ENCODE results near the gene DOP1A. TPM values are rescaled to one million over a fixed set of nuclear protein-coding genes. Genes with fewer than 3 reads are reported as not detected.

Gene DOP1A
- total RNA-seq, 1 experiment from 2014 or later, result 5.5 TPM

- H3K9me2 ChIP-seq (replicated peaks; ENCODE audit: low read length), result no peaks in the 10 kb centered on the region
- peak overlapping the region; percentile 86 for H3K4me3 ChIP-seq (ENCODE audit: low read length)
- no peaks in the 10 kb centered on the region for H3K27me3 ChIP-seq (ENCODE audit: low read length)
- BruUV-seq (replicated peaks), result TSS peak; percentile 41
- ChIA-PET CTCF (interaction anchor here (1.9 kb wide), 1 partner anchor 126 kb away, joined by 6 read pairs; the partner anchor contains the start of gene DOP1A), POLR2A (ENCODE audit: unreplicated experiment) (no interaction called here)
- TF ChIP-seq EZH2phosphoT487 (IDR thresholded peaks at IDR 0.05; ENCODE audit: borderline replicate concordance, low read length), result no peak
- no peak for TF ChIP-seq CTCF (conservative IDR thresholded peaks at IDR 0.05; ENCODE audit: low read depth, low read length)
- TF ChIP-seq EZH2 (IDR thresholded peaks at IDR 0.05; ENCODE audit: low read length, unreplicated experiment), result no peak
- peak overlapping the region; percentile 77 for H2AFZ ChIP-seq (ENCODE audit: low read length)
- H3K9me3 ChIP-seq (ENCODE audit: low read length), result no peaks in the 10 kb centered on the region
- ATAC-seq (peak; percentile 64), DNase-seq (peak; percentile 45)
- peaks cover 39% of the 10 kb centered on the region for H3K79me2 ChIP-seq (ENCODE audit: low read length)
- peak overlapping the region; percentile 99 for H3K4me2 ChIP-seq (ENCODE audit: low read length)
- peak overlapping the region; percentile 81 for H3K9ac ChIP-seq (ENCODE audit: low read length)
- no peaks in the 10 kb centered on the region for H4K20me1 ChIP-seq (ENCODE audit: low read length)
- peaks cover 25% of the 10 kb centered on the region for H3K4me1 ChIP-seq (ENCODE audit: insufficient read depth, low read length)
- intact Hi-C loops (cut with micrococcal nuclease), result loop anchor here (5.0 to 10.0 kb wide), 2 partner anchors 127 to 949 kb away; partner anchors contain the start of genes DOP1A, IBTK and UBE3D
- no peaks in the 10 kb centered on the region for H3K36me3 ChIP-seq (ENCODE audit: low read depth, low read length)
- no peak overlapping the region for H3K27ac ChIP-seq (ENCODE audit: low read length)
- no peaks in the 10 kb centered on the region for H3F3A ChIP-seq (ENCODE audit: low read length, unreplicated experiment)
These were observed 126.5 kb downstream of the DOP1A start for GRCh38 chr6:83193747-83194566.

- TF ChIP-seq CTCF (conservative IDR thresholded peaks at IDR 0.05; ENCODE audit: low read depth, low read length) (no peak), EZH2 (IDR thresholded peaks at IDR 0.05; ENCODE audit: low read length, unreplicated experiment) (no peak), EZH2phosphoT487 (IDR thresholded peaks at IDR 0.05; ENCODE audit: borderline replicate concordance, low read length) (no peak)
- DNase-seq (peak; percentile 11), ATAC-seq (no peak)
- H3K27ac ChIP-seq (ENCODE audit: low read length), result no peak overlapping the region
- CTCF ChIA-PET, result no interaction called here
- intact Hi-C loops (cut with micrococcal nuclease), result loop anchor here (10.0 kb wide), 1 partner anchor 954 kb away; the partner anchor contains the start of gene IBTK
- no peak overlapping the region for H3K4me3 ChIP-seq (ENCODE audit: low read length)
- H3K9ac ChIP-seq (ENCODE audit: low read length), result no peak overlapping the region
- no peak overlapping the region for H2AFZ ChIP-seq (ENCODE audit: low read length)
- POLR2A ChIA-PET (ENCODE audit: unreplicated experiment), result no interaction called here
- H3K4me1 ChIP-seq (ENCODE audit: insufficient read depth, low read length), result peaks cover 28% of the 10 kb centered on the region
- H4K20me1 ChIP-seq (ENCODE audit: low read length), result no peaks in the 10 kb centered on the region
- no peaks in the 10 kb centered on the region for H3K79me2 ChIP-seq (ENCODE audit: low read length)
- no peaks in the 10 kb centered on the region for H3F3A ChIP-seq (ENCODE audit: low read length, unreplicated experiment)
- no peaks in the 10 kb centered on the region for H3K27me3 ChIP-seq (ENCODE audit: low read length)
- H3K4me2 ChIP-seq (ENCODE audit: low read length), result no peak overlapping the region
- H3K9me3 ChIP-seq (ENCODE audit: low read length), result no peaks in the 10 kb centered on the region
- no peaks in the 10 kb centered on the region for H3K36me3 ChIP-seq (ENCODE audit: low read depth, low read length)
- H3K9me2 ChIP-seq (replicated peaks; ENCODE audit: low read length), result no peaks in the 10 kb centered on the region
- no TSS peak for BruUV-seq (replicated peaks)
These were observed 131.2 kb downstream of the DOP1A start for GRCh38 chr6:83198486-83199172.

All from PC-3 (cell line).